ENCODE data around the gene LCN1. TPM values are rescaled to one million over a fixed set of nuclear protein-coding genes. Genes with fewer than 3 reads are reported as not detected.

The LCN1 gene
- total RNA-seq, 4 donors from 2014 or later = not detected

GRCh38 chr9:135523521-135524129 lies 2.4 kb downstream of the LCN1 start:
- no peak overlapping the region for H3K27ac ChIP-seq
- in situ Hi-C loops (cut with MboI; ENCODE audit: low sequenced_read_pairs in 4 of 4) = no loop called here

GRCh38 chr9:135524130-135524861 lies 3.1 kb downstream of the LCN1 start:
- DNase-seq (no peak), ATAC-seq (no peak)
- intact Hi-C loops (cut with DNase I; ENCODE audit: low total_unique reads) = no loop called here
- TF ChIP-seq CTCF (IDR thresholded peaks at IDR 0.05 in 4 of 5, conservative IDR thresholded peaks at IDR 0.05 in 1 of 5) (no peak), POLR2A (IDR thresholded peaks at IDR 0.05) (no peak)
- Histone ChIP-seq H3K4me1 (no peaks in the 10 kb centered on the region), H3K4me3 (no peak overlapping the region), H3K27me3 (peaks cover 0 to 7% (median 0%) of the 10 kb centered on the region in 3 donors), H3K27ac (no peak overlapping the region), H3K36me3 (no peaks in the 10 kb centered on the region), H3K9me3 (no peaks in the 10 kb centered on the region)
- in situ Hi-C loops (cut with MboI; ENCODE audit: low sequenced_read_pairs in 4 of 4) = no loop called here

More at GRCh38 chr9:135523521-135524129, 2.4 kb downstream of the LCN1 start:
- no peak for ATAC-seq
- Histone ChIP-seq H3K36me3 (no peaks in the 10 kb centered on the region), H3K4me3 (no peak overlapping the region), H3K27me3 (peaks cover 0 to 7% (median 0%) of the 10 kb centered on the region in 3 donors), H3K9me3 (no peaks in the 10 kb centered on the region), H3K4me1 (no peaks in the 10 kb centered on the region)
- intact Hi-C loops (cut with DNase I; ENCODE audit: low total_unique reads) = no loop called here
- no peak for TF ChIP-seq POLR2A (IDR thresholded peaks at IDR 0.05)
- no peak for TF ChIP-seq CTCF (IDR thresholded peaks at IDR 0.05 in 4 of 5, conservative IDR thresholded peaks at IDR 0.05 in 1 of 5)
- DNase-seq = no peak

- TF ChIP-seq POLR2A (IDR thresholded peaks at IDR 0.05) = no peak
- TF ChIP-seq CTCF (IDR thresholded peaks at IDR 0.05 in 4 of 5, conservative IDR thresholded peaks at IDR 0.05 in 1 of 5) = no peak
- DNase-seq (no peak), ATAC-seq (no peak)
- peaks cover 0 to 7% (median 6%) of the 10 kb centered on the region in 3 donors for H3K27me3 ChIP-seq
- in situ Hi-C loops (cut with MboI; ENCODE audit: low sequenced_read_pairs in 4 of 4) = no loop called here
- no peaks in the 10 kb centered on the region for H3K36me3 ChIP-seq
- no peaks in the 10 kb centered on the region for H3K9me3 ChIP-seq
- intact Hi-C loops (cut with DNase I; ENCODE audit: low total_unique reads) = no loop called here
- H3K4me1 ChIP-seq = no peaks in the 10 kb centered on the region
- H3K4me3 ChIP-seq = no peak overlapping the region
- H3K27ac ChIP-seq = no peak overlapping the region
Observed at GRCh38 chr9:135525241-135526088, 4.2 kb downstream of the LCN1 start.

- no peak overlapping the region for H3K27ac ChIP-seq
- in situ Hi-C loops (cut with MboI; ENCODE audit: low sequenced_read_pairs in 4 of 4) = no loop called here
- H3K4me3 ChIP-seq = no peak overlapping the region
- no peaks in the 10 kb centered on the region for H3K4me1 ChIP-seq
- no peak for ATAC-seq
- intact Hi-C loops (cut with DNase I; ENCODE audit: low total_unique reads) = no loop called here
- DNase-seq = no peak
- peaks cover 0 to 7% (median 6%) of the 10 kb centered on the region in 3 donors for H3K27me3 ChIP-seq
- no peaks in the 10 kb centered on the region for H3K36me3 ChIP-seq
- TF ChIP-seq CTCF (IDR thresholded peaks at IDR 0.05 in 4 of 5, conservative IDR thresholded peaks at IDR 0.05 in 1 of 5) = no peak
- H3K9me3 ChIP-seq = no peaks in the 10 kb centered on the region
Observed at GRCh38 chr9:135526089-135526729, 5.0 kb downstream of the LCN1 start.
